WTC11 (cell line): ENCODE measurements around the gene IL17RC. TPM values are rescaled to one million over a fixed set of nuclear protein-coding genes. Genes with fewer than 3 reads are reported as not detected.
A peak's percentile ranks its signal among the peaks of the same experiment; 100 is the strongest.

ENCODE experiments used
- ATAC-seq: fragments of 200-7000 bp; cut with Tn5 transposase; 2 replicates; pipeline ENCODE4 v1.10.0; 2021; ENCODE audit warnings: mild to moderate bottlenecking, moderate library complexity
- Bru-seq: library from RNA; stranded (reverse); fragments of 400-500 nt; gene quantifications from one replicate; lab custom pipeline; 2021; lab: Mats Ljungman, UMichigan
- CTCF ChIA-PET: fragments of 300-600 bp; sonication (Branson Sonifier 250); formaldehyde crosslinking; loops from one replicate; lab custom pipeline; 2021; ENCODE audit warnings: antibody characterized with exemption; lab: Charles Lee
- POLR2A ChIA-PET: fragments of 350-600 bp; sonication (Branson Sonifier 250); formaldehyde crosslinking; loops from one replicate; lab custom pipeline; 2021; ENCODE audit warnings: antibody characterized with exemption; lab: Charles Lee
- DNase-seq: peaks from one replicate; pipeline ENCODE4 v3.0.0; 2021; ENCODE audit warnings: low spot score
- H3K27ac Mint-ChIP-seq: 2 replicates; pipeline ENCODE4 v1.8.0; 2021; ENCODE audit warnings: mixed read lengths
- H3K27me3 Mint-ChIP-seq: 2 replicates; pipeline ENCODE4 v1.8.0; 2021; ENCODE audit warnings: low read depth, mild to moderate bottlenecking, moderate library complexity, mixed read lengths
- H3K36me3 Mint-ChIP-seq: 2 replicates; pipeline ENCODE4 v1.8.0; 2021; ENCODE audit warnings: mixed read lengths
- H3K4me1 Mint-ChIP-seq: 2 replicates; pipeline ENCODE4 v1.8.0; 2022; ENCODE audit warnings: mixed read lengths
- H3K4me3 Mint-ChIP-seq: 2 replicates; pipeline ENCODE4 v1.8.0; 2021; ENCODE audit warnings: mild to moderate bottlenecking, moderate library complexity, mixed read lengths
- H3K9me3 Mint-ChIP-seq: 2 replicates; pipeline ENCODE4 v1.8.0; 2021; ENCODE audit warnings: mixed read lengths
- AR ChIP-seq: fragments of 250-450 bp; sonication (Bioruptor Pico); IDR thresholded peaks from 2 replicates; pipeline ENCODE4 v1.9.0; 2021; ENCODE audit warnings: mild to moderate bottlenecking
- E2F1 ChIP-seq: sonication (generic); formaldehyde crosslinking; IDR thresholded peaks from 2 replicates; pipeline ENCODE4 v1.8.0; 2022; ENCODE audit warnings: mild to moderate bottlenecking, missing genetic modification reagents
- FOXK1 ChIP-seq: sonication (generic); formaldehyde crosslinking; IDR thresholded peaks from 2 replicates; pipeline ENCODE4 v1.8.0; 2022; ENCODE audit warnings: mild to moderate bottlenecking, moderate library complexity, missing genetic modification reagents
- MAX ChIP-seq: sonication (generic); formaldehyde crosslinking; IDR thresholded peaks from 2 replicates; pipeline ENCODE4 v1.8.0; 2022; ENCODE audit warnings: mild to moderate bottlenecking, missing genetic modification reagents
- MLX ChIP-seq: sonication (generic); formaldehyde crosslinking; IDR thresholded peaks from 2 replicates; pipeline ENCODE4 v1.8.1; 2023; ENCODE audit warnings: mild to moderate bottlenecking, missing genetic modification reagents, moderate library complexity
- MXD4 ChIP-seq: fragments of 250-450 bp; sonication (Bioruptor Pico); IDR thresholded peaks from 2 replicates; pipeline ENCODE4 v1.8.0; 2021; ENCODE audit warnings: mild to moderate bottlenecking, moderate library complexity, borderline replicate concordance
- MYBL2 ChIP-seq: sonication (generic); formaldehyde crosslinking; IDR thresholded peaks from 2 replicates; pipeline ENCODE4 v1.8.1; 2023; ENCODE audit warnings: mild to moderate bottlenecking, moderate library complexity, missing genetic modification reagents
- NR3C1 ChIP-seq: sonication (generic); formaldehyde crosslinking; conservative IDR thresholded peaks from 2 replicates; pipeline ENCODE4 v1.8.1; 2023; ENCODE audit warnings: low read depth, mild to moderate bottlenecking, missing genetic modification reagents
- SP1 ChIP-seq: sonication (generic); formaldehyde crosslinking; conservative IDR thresholded peaks from 2 replicates; pipeline ENCODE4 v1.8.1; 2022; ENCODE audit warnings: missing genetic modification reagents
- STAT6 ChIP-seq: sonication (generic); formaldehyde crosslinking; conservative IDR thresholded peaks from 2 replicates; pipeline ENCODE4 v1.8.1; 2023; ENCODE audit warnings: mild to moderate bottlenecking, low read depth, missing genetic modification reagents, moderate library complexity
- USF1 ChIP-seq: sonication (generic); formaldehyde crosslinking; IDR thresholded peaks from 2 replicates; pipeline ENCODE4 v1.8.0; 2022; ENCODE audit warnings: mild to moderate bottlenecking, missing genetic modification reagents
- ZBTB21 ChIP-seq: sonication (generic); formaldehyde crosslinking; IDR thresholded peaks from 2 replicates; pipeline ENCODE4 v1.8.1; 2023; ENCODE audit warnings: mild to moderate bottlenecking, missing genetic modification reagents, borderline replicate concordance
- ZNF396 ChIP-seq: fragments of 250-450 bp; sonication (Bioruptor Pico); IDR thresholded peaks from 2 replicates; pipeline ENCODE4 v1.8.0; 2021; ENCODE audit warnings: mild to moderate bottlenecking, moderate library complexity, borderline replicate concordance
- ZNF423 ChIP-seq: fragments of 250-450 bp; sonication (Bioruptor Pico); IDR thresholded peaks from 2 replicates; pipeline ENCODE4 v2.1.2; 2022; ENCODE audit warnings: mild to moderate bottlenecking, moderate library complexity
- ZNF671 ChIP-seq: fragments of 250-450 bp; sonication (Bioruptor Pico); IDR thresholded peaks from 2 replicates; pipeline ENCODE4 v1.8.0; 2021; ENCODE audit warnings: mild to moderate bottlenecking
- long read RNA-seq, 3 experiments: library from RNA in 1 of 3; library from capped mRNA in 1 of 3; library from polyadenylated mRNA in 1 of 3; unstranded in 2 of 3; stranded (forward) in 1 of 3; transcript quantifications; one replicate each; pipeline ENCODE4 v2.0.0, GENCODE V29; 2021
- total RNA-seq: library from RNA; stranded (reverse); gene quantifications from 3 replicates; pipeline ENCODE4 v1.2.3, GENCODE V29; 2021

Gene IL17RC
- total RNA-seq: 10.1 to 11.8 TPM (median 10.2 TPM) in 3 replicates
- Bru-seq, nascent RNA: percentile 40 among the genes with signal in this experiment
- long read RNA-seq, experiment 1, transcript IL17RC-202 (18 exons, 2,388 nt): major isoform, 5 of 26 reads
- long read RNA-seq, experiment 1, partial matches to known transcripts: 0 of 26 reads
- long read RNA-seq, experiment 1, other reads (novel, unspliced or antisense): 20 of 26 reads
- long read RNA-seq, experiment 2, partial matches to known transcripts: 1 of 7 reads
- long read RNA-seq, experiment 2, other reads (novel, unspliced or antisense): 6 of 7 reads
- long read RNA-seq, experiment 3: 0 reads

- Mint-ChIP-seq H3K9me3 (no peaks in the 10 kb centered on the region), H3K4me1 (peaks cover 18% of the 10 kb centered on the region), H3K27me3 (0 out of 2 replicates have a peak, but pooled peaks cover 3% of the 10 kb centered on the region), H3K4me3 (peak within 1 kb of the TSS; percentile 73), H3K36me3 (no peaks in the 10 kb centered on the region), H3K27ac (peak within 1 kb of the TSS; percentile 83)
- ChIA-PET CTCF (interaction anchor here (0.6 to 2.5 kb wide), 10 partner anchors 8 to 73 kb away, joined by 3 to 17 read pairs (median 4); partner anchors contain the start of genes CRELD1, PRRT3 and RPUSD3), POLR2A (interaction anchor here (1.1 to 3.0 kb wide), 5 partner anchors 14 to 331 kb away, joined by 3 to 16 read pairs (median 5); partner anchors contain the start of genes ARPC4, CRELD1, IL17RE and TATDN2)
- peak; percentile 84 for DNase-seq
- TF ChIP-seq ZBTB21 (CRISPR knock-in tag) (no peak), MYBL2 (CRISPR knock-in tag) (peak; percentile 33; the same call in 1 of the 2 replicates), ZNF396 (no peak), MXD4 (CRISPR knock-in tag) (no peak), SP1 (CRISPR knock-in tag) (0 out of 2 replicates have a peak, but pooled peaks have one; percentile 33), FOXK1 (CRISPR knock-in tag) (0 out of 2 replicates have a peak, but pooled peaks have one; percentile 12), MLX (CRISPR knock-in tag) (no peak), NR3C1 (CRISPR knock-in tag) (no peak), MAX (CRISPR knock-in tag) (peak; percentile 3; the same call in 1 of the 2 replicates)
- ATAC-seq: peak; percentile 87
Observed at GRCh38 chr3:9916734-9917680, at the start of gene IL17RC. IL17RC (plus strand) TSS chr3:9917098; CDS start chr3:9917316, 218 bp downstream.

- CTCF ChIA-PET: interaction anchor here (1.8 kb wide), 1 partner anchor 79 kb away, joined by 5 read pairs; no protein-coding TSS in a partner anchor
- peaks cover 12% of the 10 kb centered on the region for H3K27me3 Mint-ChIP-seq
- no peaks in the 10 kb centered on the region for H3K36me3 Mint-ChIP-seq
- ATAC-seq: no peak
- TF ChIP-seq ZNF423 (CRISPR knock-in tag) (no peak), ZNF671 (CRISPR knock-in tag) (no peak), STAT6 (CRISPR knock-in tag) (no peak), AR (CRISPR knock-in tag) (no peak), E2F1 (CRISPR knock-in tag) (no peak), MXD4 (CRISPR knock-in tag) (no peak), USF1 (CRISPR knock-in tag) (no peak)
- TF ChIP-seq, all 79 proteins: peak for 0
- H3K27ac Mint-ChIP-seq: no peak overlapping the region
- DNase-seq: no peak
- H3K4me1 Mint-ChIP-seq: peaks cover 3% of the 10 kb centered on the region
- no peaks in the 10 kb centered on the region for H3K9me3 Mint-ChIP-seq
- no peak overlapping the region for H3K4me3 Mint-ChIP-seq
- POLR2A ChIA-PET: no interaction called here
Observed at GRCh38 chr3:9867106-9867505, 49.8 kb upstream of the IL17RC start.
